HG03196 (cell line): ENCODE data around the gene SYT15.
"Not testable (repeated sequence)": the region's sequence is repeated elsewhere in the genome, so short reads cannot be mapped to it uniquely, and the experiment has no call there.

Experiments used
- ATAC-seq: cut with Tn5 transposase; IDR thresholded peaks from one replicate; pipeline ENCODE4 v1.9.1; 2021; ENCODE audit not compliant: unreplicated experiment

SYT15 gene

DNA sequence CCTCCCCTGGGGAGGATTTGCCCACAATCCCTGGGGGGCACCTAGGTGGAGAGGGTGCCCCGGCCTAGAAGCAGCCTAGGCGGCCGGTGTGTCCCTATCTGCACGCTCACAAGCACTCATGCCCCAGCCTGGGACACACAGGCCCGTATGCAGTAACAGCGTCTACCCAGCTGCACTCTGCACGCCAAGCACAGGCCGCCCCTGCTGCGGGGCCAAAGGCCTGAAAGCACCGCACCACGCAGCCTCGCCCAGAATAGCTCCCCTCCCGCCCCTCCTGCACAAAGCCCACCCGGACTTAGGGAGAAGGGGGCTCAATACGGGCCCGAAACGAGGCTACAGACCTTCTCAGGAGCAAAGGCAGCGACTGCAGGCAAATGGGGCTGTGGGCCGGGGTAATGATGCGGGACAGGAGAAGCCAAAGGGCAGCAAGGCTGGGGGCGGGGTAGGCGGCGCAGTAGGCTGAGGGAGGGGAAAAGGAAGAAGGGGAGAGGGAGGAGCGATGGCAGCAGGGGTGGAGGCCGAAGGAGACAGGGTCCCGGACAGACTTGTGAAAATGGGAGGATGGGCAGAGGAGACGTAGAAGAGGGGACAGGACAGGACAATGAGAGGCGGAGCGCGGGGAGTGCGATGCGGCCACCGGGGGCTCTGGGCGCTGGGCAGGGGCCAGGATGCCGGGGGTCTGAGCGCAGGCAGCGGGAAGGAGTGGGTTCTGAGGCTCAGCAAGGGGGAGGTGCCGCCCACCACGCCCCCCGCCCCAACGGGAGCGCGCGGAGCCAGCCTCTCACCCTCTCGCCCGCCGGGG, 23.0 kb upstream of the SYT15 start:
- no peak for ATAC-seq

DNA sequence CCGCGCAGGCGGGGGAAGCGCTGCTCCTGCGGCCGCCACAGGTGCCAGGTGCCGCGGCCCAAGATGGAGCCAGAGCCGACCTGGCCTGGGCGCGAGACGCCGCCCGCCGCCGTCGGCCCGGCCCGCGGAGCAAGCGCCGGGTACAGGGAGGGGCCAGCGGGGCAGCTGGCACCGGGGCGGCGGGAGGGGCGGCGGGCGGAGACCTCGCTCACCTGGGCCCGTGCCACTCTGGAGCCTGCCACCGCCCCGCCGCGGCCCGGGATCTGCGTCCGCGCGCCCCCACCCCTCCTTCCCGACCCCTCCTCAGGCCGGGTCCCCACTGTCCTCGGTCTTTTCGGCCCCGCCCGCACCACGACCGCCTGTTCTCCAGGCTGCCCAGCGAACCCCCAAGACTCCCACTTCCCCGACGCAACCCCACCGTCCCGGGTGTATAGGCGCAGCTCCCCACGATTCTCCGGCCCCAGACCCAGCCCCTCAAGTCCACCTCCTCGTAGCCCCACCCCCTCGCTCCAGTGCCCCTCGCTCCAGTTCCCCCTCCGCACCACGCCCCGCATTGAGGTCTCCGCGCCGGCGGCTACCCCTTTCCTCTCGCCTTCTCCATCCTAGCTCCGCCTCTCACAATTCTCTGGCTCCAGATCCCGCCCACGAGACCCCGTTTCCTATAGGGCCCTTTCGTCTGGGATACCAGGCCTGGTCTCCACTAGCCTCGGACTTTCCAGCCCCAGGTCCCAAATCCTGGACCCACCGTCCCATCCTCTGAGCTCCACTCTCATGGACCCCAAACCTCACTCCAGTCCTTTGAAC, 22.2 kb upstream of the SYT15 start, which contains the start of gene GPRIN2:
TSS of gene GPRIN2 (minus strand) at position 144 of the 804 bp plus-strand sequence. CDS start 5,922 bp downstream, outside the sequence.
- no peak for ATAC-seq

DNA sequence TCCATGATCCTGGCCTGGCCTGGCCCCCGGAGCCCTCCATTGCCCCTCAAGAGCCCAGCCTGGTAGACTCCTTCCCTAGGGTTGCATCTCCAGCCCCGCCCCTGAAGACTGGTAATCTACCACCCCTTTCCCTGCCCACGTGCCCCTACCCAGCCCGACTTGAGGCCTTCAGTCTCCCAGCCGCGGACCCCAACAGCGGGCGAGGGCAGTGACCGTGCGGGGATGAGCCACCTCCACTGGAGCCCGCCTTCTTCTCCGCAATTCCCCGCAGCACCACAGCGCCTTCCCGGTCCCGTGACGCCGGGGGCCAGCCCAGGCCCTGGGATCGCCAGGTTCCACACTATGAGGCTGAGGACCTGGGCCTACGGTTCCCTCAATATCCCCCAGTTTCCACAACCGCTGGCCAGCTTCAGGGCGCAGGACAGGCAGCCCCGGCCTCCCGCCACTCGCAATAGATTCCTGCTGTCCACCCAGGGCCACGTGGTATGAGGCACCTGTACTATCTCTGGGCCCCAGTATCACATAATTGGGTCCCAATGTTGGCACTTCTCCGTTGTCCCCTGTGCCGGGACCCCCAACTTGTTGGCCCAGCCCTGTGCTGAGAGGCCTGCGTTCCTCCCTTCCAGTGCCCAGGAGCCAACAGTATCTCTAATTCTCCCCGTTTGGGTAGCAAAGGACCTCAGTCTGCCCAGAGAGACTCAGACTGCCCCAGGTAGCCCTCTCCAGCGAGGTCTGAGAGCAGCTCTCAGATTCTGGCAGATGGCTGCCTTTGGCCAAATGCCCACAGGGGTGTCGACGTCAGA, 21.4 kb upstream of the SYT15 start:
- ATAC-seq = no peak

DNA sequence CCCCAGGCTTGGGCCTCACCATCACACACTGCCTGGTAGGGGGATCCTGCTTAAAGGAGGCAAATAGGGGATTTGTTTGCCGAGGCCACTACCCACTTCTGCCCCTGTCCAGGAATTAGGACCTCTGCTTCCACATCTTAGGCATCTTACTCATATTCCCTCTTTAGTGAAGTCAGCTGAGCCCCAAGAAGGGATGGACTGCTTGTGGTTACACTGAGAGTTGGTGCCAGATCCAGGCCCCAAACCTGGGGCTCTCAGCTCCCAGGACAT, 20.9 kb upstream of the SYT15 start:
- no peak for ATAC-seq

DNA sequence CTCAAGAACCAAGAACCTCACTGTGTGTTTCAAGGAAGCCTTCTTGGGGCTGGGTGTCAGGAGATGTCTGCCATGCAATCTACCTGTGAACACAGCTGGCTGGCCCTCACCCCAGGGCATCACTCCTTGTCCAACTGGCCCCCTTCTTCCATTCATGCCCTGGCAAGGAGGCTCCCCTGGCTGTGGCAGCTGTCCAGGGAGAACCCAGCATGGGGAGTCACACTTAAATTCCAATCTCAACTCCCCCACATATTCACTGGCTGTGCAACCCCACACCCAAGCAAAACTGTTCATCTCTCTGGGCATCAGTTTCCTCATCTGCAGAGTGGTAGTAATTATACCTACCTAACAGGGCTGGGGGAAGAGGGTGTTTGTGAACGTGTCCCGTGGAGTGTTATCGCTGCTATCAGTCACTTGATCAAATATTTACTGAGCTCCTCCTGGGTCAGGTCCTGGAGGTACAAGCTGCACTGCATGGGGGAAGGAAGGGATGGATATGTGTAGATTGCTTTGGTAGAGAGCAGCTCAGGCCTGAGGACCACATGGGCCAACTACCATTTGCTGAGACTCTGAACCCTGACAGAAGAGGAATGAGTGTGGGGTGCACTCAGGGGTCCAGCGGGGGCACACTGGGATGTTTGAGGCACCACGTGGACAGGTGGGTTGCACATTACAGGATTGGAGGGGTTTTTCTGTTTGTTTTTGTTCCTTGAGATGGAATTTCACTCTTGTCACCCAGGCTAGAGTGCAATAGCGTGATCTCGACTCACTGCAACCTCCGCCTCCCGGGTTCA, 20.3 kb upstream of the SYT15 start:
- no peak for ATAC-seq

DNA sequence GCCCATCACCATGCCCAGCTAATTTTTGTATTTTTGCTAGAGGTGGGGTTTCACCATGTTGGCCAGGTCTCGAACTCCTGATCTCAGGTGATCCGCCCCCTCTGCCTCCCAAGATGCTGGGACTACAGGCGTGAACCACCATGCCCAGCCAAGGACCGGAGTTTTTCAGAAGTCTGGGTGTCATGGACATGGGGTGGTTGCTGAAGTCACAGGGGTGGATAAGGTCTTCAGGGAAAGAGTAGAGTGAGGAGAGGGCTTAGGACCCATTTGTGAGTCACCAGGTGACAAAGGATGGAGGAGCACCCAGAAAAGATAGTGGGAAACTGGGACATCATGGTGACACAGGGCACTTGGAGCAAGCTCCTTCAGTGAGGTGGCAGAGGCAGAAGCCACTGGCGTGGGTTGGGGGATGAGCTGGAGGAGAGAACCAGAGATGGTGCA, 19.7 kb upstream of the SYT15 start:
- no peak for ATAC-seq

DNA sequence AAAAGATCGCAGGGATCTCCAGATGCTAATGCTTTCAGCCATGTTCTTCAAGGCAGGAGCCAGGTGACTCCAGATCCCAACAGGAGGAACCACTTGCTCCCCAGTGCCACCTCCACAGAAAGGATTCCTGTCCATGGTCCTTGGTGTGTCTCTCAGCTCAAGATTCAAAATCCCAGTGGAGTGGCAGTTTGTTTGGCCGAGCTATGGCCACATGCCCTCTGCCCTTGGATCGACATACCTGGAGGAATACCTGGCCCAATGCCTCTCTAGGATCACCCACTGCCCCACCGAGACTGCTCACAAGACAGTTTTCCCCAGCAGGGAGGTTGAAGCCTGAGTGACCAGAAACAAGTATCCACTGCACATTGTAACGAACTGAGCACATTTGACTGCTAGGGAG, 18.5 kb upstream of the SYT15 start:
- no peak for ATAC-seq

DNA sequence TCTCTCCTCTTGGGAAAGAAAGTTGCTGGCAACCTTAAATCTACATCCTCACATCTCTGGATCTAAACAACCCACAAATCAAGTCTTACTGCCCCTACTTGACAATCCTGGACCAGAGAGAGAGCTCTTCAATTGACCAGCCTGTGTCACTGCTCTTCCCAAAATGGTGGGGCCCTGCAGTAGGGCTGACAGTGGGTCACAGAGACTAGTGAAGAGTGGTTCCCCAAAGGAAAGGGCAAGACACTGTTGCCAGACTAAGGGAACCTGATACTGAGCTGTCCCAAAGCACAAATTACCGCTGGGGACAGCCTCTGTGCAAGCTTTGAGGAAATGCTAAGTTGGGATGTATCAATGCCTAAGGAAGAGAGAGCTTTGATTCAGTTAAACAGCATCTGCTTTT, 18.0 kb upstream of the SYT15 start:
- ATAC-seq = no peak

DNA sequence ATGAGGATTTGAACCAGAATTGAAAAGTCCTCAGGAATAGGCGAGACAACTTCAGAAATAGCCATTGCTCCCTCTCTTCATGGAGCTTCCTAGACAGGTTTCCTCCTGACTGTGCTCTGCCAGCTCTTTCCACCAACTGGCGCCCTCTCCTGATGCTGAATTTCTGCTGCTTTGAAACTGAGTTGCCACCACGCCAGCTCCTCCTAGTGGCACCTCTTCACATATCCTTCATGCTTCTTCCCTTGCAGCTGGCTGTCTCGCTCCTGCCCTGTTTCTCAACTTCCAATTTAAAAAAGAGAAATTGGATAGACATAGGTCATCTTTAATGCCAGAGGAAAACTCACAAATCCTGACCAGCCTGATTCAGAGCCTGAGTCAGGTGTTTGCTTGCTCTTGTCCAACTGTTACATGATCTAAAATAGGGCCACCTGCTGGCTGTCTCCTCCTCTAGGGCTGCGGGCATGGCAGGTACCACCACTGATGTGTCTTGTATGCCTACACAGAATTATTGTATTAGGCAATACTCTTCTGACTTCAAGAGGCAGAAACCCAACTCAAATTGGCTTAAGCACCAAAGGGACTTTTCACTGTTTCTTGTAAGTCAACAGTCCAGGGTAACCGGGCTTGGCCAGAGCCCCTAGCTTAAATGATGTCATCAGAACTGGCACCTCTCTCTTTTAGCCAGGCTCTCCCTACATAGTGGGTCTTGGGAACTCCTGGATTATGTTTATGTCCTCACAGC, 13.2 kb upstream of the SYT15 start:
- ATAC-seq = peak; percentile 75

DNA sequence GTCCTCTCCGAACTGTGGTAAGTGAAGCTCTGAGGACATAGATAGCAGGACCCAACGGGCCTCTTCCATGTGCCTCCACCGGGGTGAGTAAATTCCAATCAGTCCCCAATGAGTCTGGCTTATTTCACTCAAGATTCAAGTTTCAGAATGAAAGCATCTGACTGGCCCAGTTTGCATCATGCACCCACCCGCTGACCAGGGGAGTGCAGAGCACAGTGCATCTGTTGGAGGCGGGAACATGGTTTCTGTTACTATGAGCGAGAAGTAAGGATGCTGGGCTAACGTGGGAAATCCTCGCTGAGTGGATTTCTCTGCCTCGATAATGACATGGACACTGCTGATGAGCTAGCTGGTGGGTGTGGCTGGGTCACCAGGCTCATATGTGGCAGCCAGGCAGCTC, 11.8 kb upstream of the SYT15 start:
- not testable (repeated sequence) for ATAC-seq

DNA sequence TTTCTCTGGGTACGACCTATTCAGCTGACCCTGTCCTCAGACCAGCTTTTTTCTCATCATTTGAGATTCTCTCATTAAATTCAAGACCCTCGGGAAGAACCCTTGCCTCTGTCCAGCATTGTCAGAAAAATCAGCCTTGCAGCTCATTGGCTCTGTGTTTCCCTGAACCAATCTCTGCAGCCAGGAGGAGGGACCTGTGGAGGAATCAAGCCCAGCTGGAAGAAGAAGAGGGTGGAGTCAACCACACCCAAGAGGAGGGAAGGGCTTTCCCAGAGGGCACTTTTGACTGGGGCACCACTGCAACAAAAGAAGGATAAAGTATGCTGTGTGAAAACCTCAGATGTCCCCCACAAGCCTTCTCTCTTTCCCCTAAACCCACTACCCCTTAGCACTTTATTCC, 8.3 kb upstream of the SYT15 start:
- ATAC-seq = not testable (repeated sequence)

DNA sequence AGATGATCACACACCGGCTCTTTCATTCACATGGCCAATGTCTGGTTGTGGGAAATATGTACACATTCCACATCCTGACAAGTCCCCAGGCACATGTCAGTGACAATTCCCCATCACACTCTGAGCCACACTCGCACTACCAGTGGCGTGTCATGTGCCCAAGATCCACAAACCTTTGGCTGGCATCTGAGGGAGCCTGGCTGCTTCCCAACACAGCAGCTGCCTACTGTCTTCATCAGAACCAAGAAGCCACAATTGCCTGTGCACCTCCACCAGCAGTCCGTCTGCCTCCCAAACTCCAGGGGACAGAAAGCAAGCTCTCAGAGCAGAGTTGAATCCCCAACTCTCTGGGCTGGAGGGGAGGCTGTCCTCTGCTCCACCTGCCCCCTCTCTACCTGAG, 6.2 kb upstream of the SYT15 start:
- ATAC-seq = not testable (repeated sequence)

DNA sequence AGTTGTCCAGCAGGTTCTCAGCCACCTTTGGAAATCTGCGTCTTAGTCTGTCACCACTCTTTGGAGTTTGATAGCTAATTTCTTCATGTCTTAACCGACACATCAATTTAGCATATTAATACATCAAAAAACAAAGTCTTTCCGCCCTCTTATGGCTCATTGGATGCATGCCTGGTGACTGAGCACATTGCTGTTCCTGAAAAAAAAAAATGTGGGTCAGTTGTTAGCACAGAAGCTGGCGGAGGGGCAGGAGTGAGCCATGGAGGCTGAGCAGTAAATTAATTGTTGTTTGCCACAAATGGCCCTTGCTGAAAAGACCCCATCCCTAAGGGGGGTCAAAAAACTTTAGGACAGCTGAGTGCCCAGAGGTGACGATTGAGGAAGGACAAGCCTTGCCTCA, 5.6 kb upstream of the SYT15 start:
- ATAC-seq = not testable (repeated sequence)

DNA sequence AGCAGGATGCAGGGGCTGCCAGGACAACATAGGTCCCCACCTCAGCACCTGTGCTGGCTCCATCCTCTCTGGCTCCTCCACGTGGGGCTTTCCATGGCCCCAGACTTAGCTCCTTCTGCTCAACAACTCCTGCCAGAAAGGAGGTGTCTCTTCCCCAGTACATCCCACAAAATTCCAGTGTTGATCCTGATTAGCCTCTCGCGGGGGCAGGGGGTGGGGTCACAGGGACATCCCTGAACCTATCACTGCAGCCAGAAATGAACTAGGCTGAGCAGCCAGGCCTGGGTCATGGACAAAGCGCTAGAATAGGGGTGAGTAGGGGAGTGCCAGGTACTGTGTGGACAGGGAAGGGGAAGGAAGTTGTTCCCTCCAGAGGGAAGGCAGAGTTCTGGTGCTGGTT, 5.0 kb upstream of the SYT15 start:
- ATAC-seq = not testable (repeated sequence)

DNA sequence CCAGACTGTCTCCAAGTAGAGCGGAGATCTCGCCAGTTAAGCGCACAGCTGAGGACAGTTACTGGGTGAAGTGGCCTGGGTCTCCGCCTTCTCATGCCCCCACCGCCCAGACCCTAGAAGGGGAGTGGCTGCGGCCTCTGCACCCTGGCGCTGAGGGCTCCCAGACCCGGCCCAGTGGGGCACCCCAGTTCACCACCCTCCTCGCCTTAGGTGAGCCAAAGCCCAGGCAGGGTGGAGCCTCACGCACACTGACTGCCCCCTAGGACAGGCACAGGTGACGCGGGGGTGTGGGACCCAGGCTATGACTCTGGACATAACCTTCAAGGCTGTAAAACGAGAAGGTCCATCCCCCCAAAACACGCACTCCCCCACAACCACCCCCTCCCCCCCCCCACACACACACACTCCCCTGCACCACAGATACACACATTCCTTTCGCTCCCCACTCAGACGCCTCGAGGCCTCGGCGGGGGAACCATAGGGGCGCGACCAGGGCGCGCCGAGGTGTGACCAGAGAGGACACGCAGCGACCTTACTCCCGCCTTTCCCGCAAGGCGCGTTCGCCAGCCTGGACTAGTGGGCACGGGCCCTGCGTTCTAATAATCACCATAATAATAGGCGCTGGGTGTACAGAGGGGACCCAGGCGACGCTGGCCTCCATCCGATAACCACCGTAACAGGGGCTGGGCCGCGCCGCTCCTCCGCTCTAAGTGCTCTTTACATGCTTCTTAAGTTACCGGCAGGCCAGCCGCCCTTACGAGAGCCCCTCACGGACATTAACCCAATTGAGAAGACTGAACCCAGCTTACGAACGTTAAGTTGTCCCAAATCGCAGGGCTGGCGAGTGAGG, 1.1 kb upstream of the SYT15 start:
- not testable (repeated sequence) for ATAC-seq

DNA sequence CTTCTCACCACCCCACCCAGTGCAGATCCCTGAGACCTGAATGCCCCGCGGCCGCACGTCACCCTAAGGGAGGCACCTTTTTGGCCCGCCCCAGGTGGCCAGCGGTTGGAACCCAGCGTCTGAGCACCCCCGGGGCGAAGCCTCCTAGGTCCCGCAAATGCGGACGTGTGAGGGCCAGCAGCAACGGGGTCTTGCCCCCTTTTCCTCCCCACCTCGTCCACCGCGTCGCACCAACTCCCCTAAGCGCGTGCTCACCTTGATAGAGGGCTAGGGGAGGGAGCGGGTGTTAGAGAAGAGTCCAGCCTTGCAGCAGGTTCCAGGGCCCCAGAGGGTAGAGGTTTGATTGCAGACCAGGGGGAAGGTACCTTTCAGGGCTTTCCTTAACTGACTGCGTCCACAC, 450 bp downstream of the SYT15 start:
- ATAC-seq = not testable (repeated sequence)

DNA sequence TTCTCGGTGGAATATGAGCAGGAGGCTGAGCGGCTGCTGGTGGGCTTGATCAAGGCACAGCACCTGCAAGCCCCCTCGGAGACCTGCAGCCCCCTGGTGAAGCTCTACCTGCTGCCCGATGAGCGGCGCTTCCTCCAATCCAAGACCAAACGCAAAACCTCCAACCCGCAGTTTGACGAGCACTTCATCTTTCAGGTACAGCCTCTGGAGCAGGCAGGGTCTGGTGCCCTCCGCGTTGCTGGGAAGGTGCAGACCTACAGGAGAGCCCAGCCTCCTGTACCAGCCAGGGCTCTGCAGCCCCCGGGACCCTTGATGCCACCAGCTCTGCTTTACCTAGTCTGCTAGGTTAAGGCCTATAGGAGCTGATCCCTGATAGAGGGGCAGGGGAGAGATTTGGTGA, 3.1 kb downstream of the SYT15 start:
- ATAC-seq = not testable (repeated sequence)

DNA sequence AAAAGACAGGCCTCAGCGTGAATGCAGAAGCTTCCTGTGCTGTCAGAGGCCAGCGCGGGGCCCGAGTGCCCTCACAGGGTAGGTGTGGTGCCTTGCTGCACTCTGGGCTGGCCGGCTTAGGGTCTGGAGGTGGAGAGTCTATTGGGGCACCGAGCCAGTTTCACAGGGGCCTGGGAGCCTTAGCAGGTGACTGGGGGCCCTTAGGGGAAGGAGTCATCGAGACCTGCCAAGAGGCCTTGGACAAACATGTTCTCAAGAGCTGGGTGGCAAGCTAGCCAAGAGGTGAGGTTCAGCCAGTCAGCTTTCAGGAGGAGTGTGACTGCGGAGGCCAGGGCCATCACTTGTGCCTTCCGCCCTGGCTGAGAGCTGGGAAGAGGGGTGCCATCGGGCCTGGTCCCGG, 3.6 kb downstream of the SYT15 start:
- not testable (repeated sequence) for ATAC-seq

DNA sequence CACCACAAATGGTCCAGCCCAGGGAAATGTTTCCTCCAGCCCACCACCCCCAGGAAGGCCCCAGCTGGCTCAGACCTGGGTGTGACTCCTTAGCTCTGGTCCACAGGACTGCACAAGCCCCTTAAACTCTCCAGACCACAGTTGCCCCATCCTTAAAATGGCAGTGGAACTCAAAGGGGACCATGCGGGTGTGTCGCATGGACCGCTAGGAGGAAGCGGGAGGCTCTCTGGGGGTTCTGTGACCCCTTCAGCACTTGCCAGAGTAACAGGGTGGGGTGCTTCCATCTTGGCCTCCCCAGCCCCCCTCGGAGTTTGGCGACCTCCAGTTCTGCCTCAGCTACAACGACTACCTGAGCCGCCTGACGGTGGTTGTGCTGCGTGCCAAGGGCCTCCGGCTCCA, 5.3 kb downstream of the SYT15 start:
- ATAC-seq = not testable (repeated sequence)
